ENCODE data around the gene ZSCAN20. TPM values are rescaled to one million over a fixed set of nuclear protein-coding genes. Genes with fewer than 3 reads are reported as not detected.

The ZSCAN20 gene
- polyA plus RNA-seq, 1 donor from 2014 or later: 3.3 TPM

- H3K27me3 ChIP-seq (ENCODE audit: insufficient read depth, low read depth, low read length): no peaks in the 10 kb centered on the region
- no peaks in the 10 kb centered on the region for H3F3A ChIP-seq (ENCODE audit: insufficient read depth, low read length, poor library complexity, severe bottlenecking)
- H3K27ac ChIP-seq (ENCODE audit: low read length): no peak overlapping the region
- H3K36me3 ChIP-seq (ENCODE audit: insufficient read depth, low read length): peaks cover 6% of the 10 kb centered on the region
- H3K9me2 ChIP-seq (ENCODE audit: insufficient read depth, low read length): no peaks in the 10 kb centered on the region
- H3K4me3 ChIP-seq (ENCODE audit: low read length): no peak overlapping the region
- no peak overlapping the region for H2AFZ ChIP-seq (ENCODE audit: low read depth, low read length)
- TF ChIP-seq, protein P1, sequence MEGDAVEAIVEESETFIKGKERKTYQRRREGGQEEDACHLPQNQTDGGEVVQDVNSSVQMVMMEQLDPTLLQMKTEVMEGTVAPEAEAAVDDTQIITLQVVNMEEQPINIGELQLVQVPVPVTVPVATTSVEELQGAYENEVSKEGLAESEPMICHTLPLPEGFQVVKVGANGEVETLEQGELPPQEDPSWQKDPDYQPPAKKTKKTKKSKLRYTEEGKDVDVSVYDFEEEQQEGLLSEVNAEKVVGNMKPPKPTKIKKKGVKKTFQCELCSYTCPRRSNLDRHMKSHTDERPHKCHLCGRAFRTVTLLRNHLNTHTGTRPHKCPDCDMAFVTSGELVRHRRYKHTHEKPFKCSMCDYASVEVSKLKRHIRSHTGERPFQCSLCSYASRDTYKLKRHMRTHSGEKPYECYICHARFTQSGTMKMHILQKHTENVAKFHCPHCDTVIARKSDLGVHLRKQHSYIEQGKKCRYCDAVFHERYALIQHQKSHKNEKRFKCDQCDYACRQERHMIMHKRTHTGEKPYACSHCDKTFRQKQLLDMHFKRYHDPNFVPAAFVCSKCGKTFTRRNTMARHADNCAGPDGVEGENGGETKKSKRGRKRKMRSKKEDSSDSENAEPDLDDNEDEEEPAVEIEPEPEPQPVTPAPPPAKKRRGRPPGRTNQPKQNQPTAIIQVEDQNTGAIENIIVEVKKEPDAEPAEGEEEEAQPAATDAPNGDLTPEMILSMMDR (IDR thresholded peaks at IDR 0.05; ENCODE audit: poor library complexity, severe bottlenecking): no peak
- TF ChIP-seq SMC3 (conservative IDR thresholded peaks at IDR 0.05; ENCODE audit: poor library complexity) (no peak), TAF1 (IDR thresholded peaks at IDR 0.05; ENCODE audit: low read depth) (no peak), POLR2AphosphoS5 (IDR thresholded peaks at IDR 0.05) (no peak), EZH2 (IDR thresholded peaks at IDR 0.05; ENCODE audit: borderline replicate concordance, insufficient read depth, low read length, poor library complexity, severe bottlenecking) (no peak), MXI1 (conservative IDR thresholded peaks at IDR 0.05; ENCODE audit: poor library complexity, severe bottlenecking) (no peak), EP300 (conservative IDR thresholded peaks at IDR 0.05; ENCODE audit: poor library complexity, severe bottlenecking) (no peak), RAD21 (conservative IDR thresholded peaks at IDR 0.05) (no peak)
- TF ChIP-seq, protein P2, sequence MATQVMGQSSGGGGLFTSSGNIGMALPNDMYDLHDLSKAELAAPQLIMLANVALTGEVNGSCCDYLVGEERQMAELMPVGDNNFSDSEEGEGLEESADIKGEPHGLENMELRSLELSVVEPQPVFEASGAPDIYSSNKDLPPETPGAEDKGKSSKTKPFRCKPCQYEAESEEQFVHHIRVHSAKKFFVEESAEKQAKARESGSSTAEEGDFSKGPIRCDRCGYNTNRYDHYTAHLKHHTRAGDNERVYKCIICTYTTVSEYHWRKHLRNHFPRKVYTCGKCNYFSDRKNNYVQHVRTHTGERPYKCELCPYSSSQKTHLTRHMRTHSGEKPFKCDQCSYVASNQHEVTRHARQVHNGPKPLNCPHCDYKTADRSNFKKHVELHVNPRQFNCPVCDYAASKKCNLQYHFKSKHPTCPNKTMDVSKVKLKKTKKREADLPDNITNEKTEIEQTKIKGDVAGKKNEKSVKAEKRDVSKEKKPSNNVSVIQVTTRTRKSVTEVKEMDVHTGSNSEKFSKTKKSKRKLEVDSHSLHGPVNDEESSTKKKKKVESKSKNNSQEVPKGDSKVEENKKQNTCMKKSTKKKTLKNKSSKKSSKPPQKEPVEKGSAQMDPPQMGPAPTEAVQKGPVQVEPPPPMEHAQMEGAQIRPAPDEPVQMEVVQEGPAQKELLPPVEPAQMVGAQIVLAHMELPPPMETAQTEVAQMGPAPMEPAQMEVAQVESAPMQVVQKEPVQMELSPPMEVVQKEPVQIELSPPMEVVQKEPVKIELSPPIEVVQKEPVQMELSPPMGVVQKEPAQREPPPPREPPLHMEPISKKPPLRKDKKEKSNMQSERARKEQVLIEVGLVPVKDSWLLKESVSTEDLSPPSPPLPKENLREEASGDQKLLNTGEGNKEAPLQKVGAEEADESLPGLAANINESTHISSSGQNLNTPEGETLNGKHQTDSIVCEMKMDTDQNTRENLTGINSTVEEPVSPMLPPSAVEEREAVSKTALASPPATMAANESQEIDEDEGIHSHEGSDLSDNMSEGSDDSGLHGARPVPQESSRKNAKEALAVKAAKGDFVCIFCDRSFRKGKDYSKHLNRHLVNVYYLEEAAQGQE (IDR thresholded peaks at IDR 0.05; ENCODE audit: borderline replicate concordance): no peak
- H3K79me2 ChIP-seq (replicated peaks; ENCODE audit: insufficient read depth, low read length): no peaks in the 10 kb centered on the region
- no peaks in the 10 kb centered on the region for H4K20me1 ChIP-seq (ENCODE audit: insufficient read depth)
- no peaks in the 10 kb centered on the region for H3K9me3 ChIP-seq (ENCODE audit: low read length)
- H3K9ac ChIP-seq (ENCODE audit: low read length): no peak overlapping the region
- H3K4me2 ChIP-seq (ENCODE audit: low read length): no peak overlapping the region
Measured at GRCh38 chr1:33519240-33519884, 46.9 kb downstream of the ZSCAN20 start.

GRCh38 chr1:33524586-33524985, 52.1 kb downstream of the ZSCAN20 start:
- H3K4me2 ChIP-seq (ENCODE audit: low read length): no peak overlapping the region
- no peaks in the 10 kb centered on the region for H4K20me1 ChIP-seq (ENCODE audit: insufficient read depth)
- peaks cover 21% of the 10 kb centered on the region for H3K36me3 ChIP-seq (ENCODE audit: insufficient read depth, low read length)

More at GRCh38 chr1:33524586-33524985, 52.1 kb downstream of the ZSCAN20 start:
- H3K9me2 ChIP-seq (ENCODE audit: insufficient read depth, low read length): no peaks in the 10 kb centered on the region
- no peaks in the 10 kb centered on the region for H3F3A ChIP-seq (ENCODE audit: insufficient read depth, low read length, poor library complexity, severe bottlenecking)
- H3K79me2 ChIP-seq (replicated peaks; ENCODE audit: insufficient read depth, low read length): no peaks in the 10 kb centered on the region
- no peak overlapping the region for H2AFZ ChIP-seq (ENCODE audit: low read depth, low read length)
- no peak overlapping the region for H3K9ac ChIP-seq (ENCODE audit: low read length)
- no peaks in the 10 kb centered on the region for H3K9me3 ChIP-seq (ENCODE audit: low read length)
- H3K27me3 ChIP-seq (ENCODE audit: insufficient read depth, low read depth, low read length): no peaks in the 10 kb centered on the region
- TF ChIP-seq EZH2 (IDR thresholded peaks at IDR 0.05; ENCODE audit: borderline replicate concordance, insufficient read depth, low read length, poor library complexity, severe bottlenecking): no peak
- H3K27ac ChIP-seq (ENCODE audit: low read length): no peak overlapping the region
- no peak overlapping the region for H3K4me3 ChIP-seq (ENCODE audit: low read length)

Measured in neural cell (in vitro differentiated cells).